HUDEP-2 (cell line): Measurements from ENCODE around the gene MIOX.
A peak's percentile ranks its signal among the peaks of the same experiment; 100 is the strongest.

ENCODE experiments used
- DNase-seq, 76 experiments: peaks; one replicate each; lab custom pipeline; 2025; ENCODE audit not compliant: unreplicated experiment in 76 of 76; lab: John Stamatoyannopoulos, UW

MIOX gene

GRCh38 chr22:50488886-50489285, 2.2 kb downstream of the MIOX start:
- DNase-seq: no peak

GRCh38 chr22:50489363-50490243, 2.9 kb downstream of the MIOX start:
- no peak for DNase-seq

GRCh38 chr22:50490531-50491308, 4.1 kb downstream of the MIOX start:
- DNase-seq: no peak

- no peak for DNase-seq
These were observed 10.4 kb downstream of the MIOX start for GRCh38 chr22:50497093-50497492.

- DNase-seq: peak in 56 of 76 experiments; percentile 4 to 76 (median 38)
These were observed 11.7 kb downstream of the MIOX start for GRCh38 chr22:50498322-50498890.

- DNase-seq: no peak
These were observed 13.8 kb downstream of the MIOX start for GRCh38 chr22:50500452-50500851.

GRCh38 chr22:50502096-50502495, 15.4 kb downstream of the MIOX start:
- no peak for DNase-seq

GRCh38 chr22:50502628-50503474, 16.2 kb downstream of the MIOX start:
- DNase-seq: no peak

- DNase-seq: peak in 2 of 76 experiments; percentile 9 to 18
These were observed 17.0 kb downstream of the MIOX start for GRCh38 chr22:50503475-50504145.

GRCh38 chr22:50504369-50505211, 17.9 kb downstream of the MIOX start:
- DNase-seq: no peak

GRCh38 chr22:50505276-50505775, 18.7 kb downstream of the MIOX start:
- no peak for DNase-seq

- no peak for DNase-seq
These were observed 19.3 kb downstream of the MIOX start for GRCh38 chr22:50505776-50506610.

- peak in 4 of 76 experiments; percentile 7 to 39 (median 12) for DNase-seq
These were observed 20.2 kb downstream of the MIOX start for GRCh38 chr22:50506611-50507420.

- peak in 14 of 76 experiments; percentile 81 to 100 (median 96) for DNase-seq
These were observed 20.8 kb downstream of the MIOX start, which contains the start of gene LMF2 for GRCh38 chr22:50507421-50507990. LMF2 (minus strand) TSS chr22:50507702; CDS start chr22:50507675, 27 bp downstream.

- DNase-seq: peak in 70 of 76 experiments; percentile 53 to 100 (median 93)
These were observed 21.6 kb downstream of the MIOX start, which contains the start of gene NCAPH2 for GRCh38 chr22:50507991-50508884. NCAPH2 (plus strand) TSS chr22:50508224; CDS start chr22:50508338, 114 bp downstream.
